Neural cell (in vitro differentiated cells): ENCODE data around the gene FILIP1. TPM values are rescaled to one million over a fixed set of nuclear protein-coding genes. Genes with fewer than 3 reads are reported as not detected.

Experiments used
- H2AFZ ChIP-seq: fragments of 200-600, 300-800 bp; sonication (generic), shearing (Covaris generic); 2 replicates; pipeline ENCODE4 v1.6.0; 2014; ENCODE audit warnings: low read depth, mild to moderate bottlenecking, antibody characterized with exemption, low read length, moderate library complexity
- H3F3A ChIP-seq: fragments of 200-600 bp; shearing (Covaris generic); 2 replicates; pipeline ENCODE4 v1.6.1; 2016; ENCODE audit warnings: mild to moderate bottlenecking, moderate library complexity, mixed read lengths, antibody characterized with exemption, low read length; ENCODE audit not compliant: insufficient read depth, poor library complexity, severe bottlenecking
- H3K27ac ChIP-seq: fragments of 200-600, 300-800 bp; sonication (generic), shearing (Covaris generic); 2 replicates; pipeline ENCODE4 v1.5.1; 2014; ENCODE audit warnings: mild to moderate bottlenecking, low read length, moderate library complexity
- H3K27me3 ChIP-seq: fragments of 300-800, 200-600 bp; sonication (generic), shearing (Covaris generic); 2 replicates; pipeline ENCODE4 v1.6.0; 2014; ENCODE audit warnings: mild to moderate bottlenecking, low read depth, low read length, moderate library complexity; ENCODE audit not compliant: insufficient read depth
- H3K36me3 ChIP-seq: fragments of 300-800, 200-600 bp; sonication (generic), shearing (Covaris generic); 2 replicates; pipeline ENCODE4 v1.5.1; 2014; ENCODE audit warnings: mild to moderate bottlenecking, antibody characterized with exemption, low read length, moderate library complexity; ENCODE audit not compliant: insufficient read depth
- H3K4me2 ChIP-seq: fragments of 300-800, 200-600 bp; sonication (generic), shearing (Covaris generic); 2 replicates; pipeline ENCODE4 v1.6.0; 2014; ENCODE audit warnings: mild to moderate bottlenecking, low read length
- H3K4me3 ChIP-seq: fragments of 300-800, 200-600 bp; sonication (generic), shearing (Covaris generic); 2 replicates; pipeline ENCODE4 v1.5.1; 2014; ENCODE audit warnings: mild to moderate bottlenecking, low read length, moderate library complexity
- H3K79me2 ChIP-seq: fragments of 200-600 bp; shearing (Covaris generic); replicated peaks from 2 replicates; pipeline ENCODE4 v1.6.0; 2014; ENCODE audit warnings: mild to moderate bottlenecking, low read length, moderate library complexity; ENCODE audit not compliant: insufficient read depth
- H3K9ac ChIP-seq: fragments of 300-800, 200-600 bp; sonication (generic), shearing (Covaris generic); 2 replicates; pipeline ENCODE4 v1.6.1; 2016; ENCODE audit warnings: mild to moderate bottlenecking, low read length, mixed read lengths
- H3K9me2 ChIP-seq: fragments of 200-600 bp; shearing (Covaris generic); 2 replicates; pipeline ENCODE4 v1.6.1; 2016; ENCODE audit warnings: mild to moderate bottlenecking, low read length, mixed read lengths; ENCODE audit not compliant: insufficient read depth
- H3K9me3 ChIP-seq: fragments of 200-600, 300-800 bp; sonication (generic), shearing (Covaris generic); 2 replicates; pipeline ENCODE4 v1.6.1; 2016; ENCODE audit warnings: mild to moderate bottlenecking, mixed run types, low read length, moderate library complexity, mixed read lengths
- H4K20me1 ChIP-seq: fragments of 200-600 bp; shearing (Covaris generic); 2 replicates; pipeline ENCODE4 v1.6.1; 2016; ENCODE audit warnings: mild to moderate bottlenecking, mixed run types; ENCODE audit not compliant: insufficient read depth
- EP300 ChIP-seq: fragments of 450-650 bp; conservative IDR thresholded peaks from 2 replicates; pipeline ENCODE4 v1.6.1; 2014; ENCODE audit warnings: antibody characterized with exemption, mild to moderate bottlenecking, moderate library complexity; ENCODE audit not compliant: poor library complexity, severe bottlenecking
- EZH2 ChIP-seq: fragments of 200-600, 300-800 bp; shearing (Covaris generic), sonication (generic); IDR thresholded peaks from 2 replicates; pipeline ENCODE4 v1.6.1; 2014; ENCODE audit warnings: antibody characterized with exemption, low read length, borderline replicate concordance, mild to moderate bottlenecking; ENCODE audit not compliant: insufficient read depth, poor library complexity, severe bottlenecking
- MXI1 ChIP-seq: fragments of 450-650 bp; conservative IDR thresholded peaks from 2 replicates; pipeline ENCODE4 v1.6.1; 2014; ENCODE audit warnings: antibody characterized with exemption, mild to moderate bottlenecking; ENCODE audit not compliant: poor library complexity, severe bottlenecking
- POLR2AphosphoS5 ChIP-seq: IDR thresholded peaks from 2 replicates; pipeline ENCODE4 v1.6.1; 2012
- RAD21 ChIP-seq: fragments of 450-650 bp; conservative IDR thresholded peaks from 2 replicates; pipeline ENCODE4 v1.6.1; 2014; ENCODE audit warnings: antibody characterized with exemption, mild to moderate bottlenecking, moderate library complexity
- SMC3 ChIP-seq: fragments of 450-650 bp; conservative IDR thresholded peaks from 2 replicates; pipeline ENCODE4 v1.6.1; 2014; ENCODE audit warnings: antibody characterized with exemption, mild to moderate bottlenecking, moderate library complexity; ENCODE audit not compliant: poor library complexity
- TAF1 ChIP-seq: IDR thresholded peaks from 2 replicates; pipeline ENCODE4 v1.6.1; 2012; ENCODE audit warnings: low read depth
- polyA plus RNA-seq: library from polyadenylated mRNA; depleted of rRNA; stranded (reverse); fragments of >200 nt; gene quantifications from 2 replicates; pipeline ENCODE4 v1.2.3, GENCODE V29; 2014
- TF ChIP-seq, protein P1 (sequence below): IDR thresholded peaks from 2 replicates; pipeline ENCODE4 v1.6.1; 2012; ENCODE audit warnings: borderline replicate concordance
- TF ChIP-seq, protein P2 (sequence below): fragments of 450-650 bp; IDR thresholded peaks from 2 replicates; pipeline ENCODE4 v1.5.1; 2014; ENCODE audit warnings: antibody characterized with exemption, mild to moderate bottlenecking, moderate library complexity; ENCODE audit not compliant: poor library complexity, severe bottlenecking

Gene FILIP1
- polyA plus RNA-seq, 1 donor from 2014 or later = 1.4 TPM

GRCh38 chr6:75488033-75488432 is 5.6 kb downstream of the FILIP1 start:
- Histone ChIP-seq H3K27ac (no peak overlapping the region), H4K20me1 (no peaks in the 10 kb centered on the region), H3K4me3 (no peak overlapping the region), H3K27me3 (no peaks in the 10 kb centered on the region), H2AFZ (no peak overlapping the region), H3K4me2 (no peak overlapping the region), H3K9me3 (no peaks in the 10 kb centered on the region), H3K9ac (no peak overlapping the region), H3K36me3 (no peaks in the 10 kb centered on the region), H3F3A (no peaks in the 10 kb centered on the region), H3K79me2 (no peaks in the 10 kb centered on the region), H3K9me2 (no peaks in the 10 kb centered on the region)
- TF ChIP-seq, protein P1, sequence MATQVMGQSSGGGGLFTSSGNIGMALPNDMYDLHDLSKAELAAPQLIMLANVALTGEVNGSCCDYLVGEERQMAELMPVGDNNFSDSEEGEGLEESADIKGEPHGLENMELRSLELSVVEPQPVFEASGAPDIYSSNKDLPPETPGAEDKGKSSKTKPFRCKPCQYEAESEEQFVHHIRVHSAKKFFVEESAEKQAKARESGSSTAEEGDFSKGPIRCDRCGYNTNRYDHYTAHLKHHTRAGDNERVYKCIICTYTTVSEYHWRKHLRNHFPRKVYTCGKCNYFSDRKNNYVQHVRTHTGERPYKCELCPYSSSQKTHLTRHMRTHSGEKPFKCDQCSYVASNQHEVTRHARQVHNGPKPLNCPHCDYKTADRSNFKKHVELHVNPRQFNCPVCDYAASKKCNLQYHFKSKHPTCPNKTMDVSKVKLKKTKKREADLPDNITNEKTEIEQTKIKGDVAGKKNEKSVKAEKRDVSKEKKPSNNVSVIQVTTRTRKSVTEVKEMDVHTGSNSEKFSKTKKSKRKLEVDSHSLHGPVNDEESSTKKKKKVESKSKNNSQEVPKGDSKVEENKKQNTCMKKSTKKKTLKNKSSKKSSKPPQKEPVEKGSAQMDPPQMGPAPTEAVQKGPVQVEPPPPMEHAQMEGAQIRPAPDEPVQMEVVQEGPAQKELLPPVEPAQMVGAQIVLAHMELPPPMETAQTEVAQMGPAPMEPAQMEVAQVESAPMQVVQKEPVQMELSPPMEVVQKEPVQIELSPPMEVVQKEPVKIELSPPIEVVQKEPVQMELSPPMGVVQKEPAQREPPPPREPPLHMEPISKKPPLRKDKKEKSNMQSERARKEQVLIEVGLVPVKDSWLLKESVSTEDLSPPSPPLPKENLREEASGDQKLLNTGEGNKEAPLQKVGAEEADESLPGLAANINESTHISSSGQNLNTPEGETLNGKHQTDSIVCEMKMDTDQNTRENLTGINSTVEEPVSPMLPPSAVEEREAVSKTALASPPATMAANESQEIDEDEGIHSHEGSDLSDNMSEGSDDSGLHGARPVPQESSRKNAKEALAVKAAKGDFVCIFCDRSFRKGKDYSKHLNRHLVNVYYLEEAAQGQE = no peak
- TF ChIP-seq MXI1 (no peak), RAD21 (no peak), EZH2 (no peak), SMC3 (no peak), EP300 (no peak), TAF1 (no peak), POLR2AphosphoS5 (no peak)
- TF ChIP-seq, protein P2, sequence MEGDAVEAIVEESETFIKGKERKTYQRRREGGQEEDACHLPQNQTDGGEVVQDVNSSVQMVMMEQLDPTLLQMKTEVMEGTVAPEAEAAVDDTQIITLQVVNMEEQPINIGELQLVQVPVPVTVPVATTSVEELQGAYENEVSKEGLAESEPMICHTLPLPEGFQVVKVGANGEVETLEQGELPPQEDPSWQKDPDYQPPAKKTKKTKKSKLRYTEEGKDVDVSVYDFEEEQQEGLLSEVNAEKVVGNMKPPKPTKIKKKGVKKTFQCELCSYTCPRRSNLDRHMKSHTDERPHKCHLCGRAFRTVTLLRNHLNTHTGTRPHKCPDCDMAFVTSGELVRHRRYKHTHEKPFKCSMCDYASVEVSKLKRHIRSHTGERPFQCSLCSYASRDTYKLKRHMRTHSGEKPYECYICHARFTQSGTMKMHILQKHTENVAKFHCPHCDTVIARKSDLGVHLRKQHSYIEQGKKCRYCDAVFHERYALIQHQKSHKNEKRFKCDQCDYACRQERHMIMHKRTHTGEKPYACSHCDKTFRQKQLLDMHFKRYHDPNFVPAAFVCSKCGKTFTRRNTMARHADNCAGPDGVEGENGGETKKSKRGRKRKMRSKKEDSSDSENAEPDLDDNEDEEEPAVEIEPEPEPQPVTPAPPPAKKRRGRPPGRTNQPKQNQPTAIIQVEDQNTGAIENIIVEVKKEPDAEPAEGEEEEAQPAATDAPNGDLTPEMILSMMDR = no peak

DNA sequence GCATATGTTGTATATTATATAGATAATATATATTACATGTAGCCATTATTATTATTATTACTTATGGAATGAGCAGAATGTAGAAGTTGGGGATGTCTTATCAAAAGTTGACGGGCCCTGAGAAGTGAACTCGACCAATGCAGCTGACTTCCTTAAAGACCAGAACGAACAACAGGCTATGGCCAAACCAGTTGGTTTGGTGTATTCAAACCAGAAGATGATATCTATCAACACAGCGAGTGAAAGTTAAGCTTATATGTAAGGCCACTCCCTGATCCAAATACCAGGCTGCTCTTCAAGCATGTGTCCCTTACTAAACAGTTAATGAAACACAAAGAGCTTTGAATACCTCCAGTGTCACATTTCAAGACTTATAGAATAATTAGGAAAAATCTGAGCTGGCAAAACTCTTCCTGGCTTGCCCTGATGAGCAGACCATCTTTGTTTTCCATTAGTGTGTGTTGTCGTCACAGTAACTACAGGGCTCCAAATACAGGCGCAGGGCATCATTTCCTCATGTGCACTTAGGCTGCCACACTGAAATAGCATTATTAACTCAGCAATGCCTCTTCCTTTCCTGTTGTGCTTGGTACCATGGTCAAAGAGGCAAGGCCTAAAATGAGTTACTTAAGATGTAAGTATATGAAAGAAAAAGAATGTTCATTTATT is 6.6 kb downstream of the FILIP1 start:
- Histone ChIP-seq H3K36me3 (no peaks in the 10 kb centered on the region), H2AFZ (no peak overlapping the region), H3K9me2 (no peaks in the 10 kb centered on the region), H3K79me2 (no peaks in the 10 kb centered on the region), H3F3A (no peaks in the 10 kb centered on the region), H3K4me2 (no peak overlapping the region), H3K27me3 (no peaks in the 10 kb centered on the region), H3K27ac (no peak overlapping the region), H3K4me3 (no peak overlapping the region), H3K9ac (no peak overlapping the region), H4K20me1 (no peaks in the 10 kb centered on the region), H3K9me3 (no peaks in the 10 kb centered on the region)
- TF ChIP-seq EZH2 (no peak), POLR2AphosphoS5 (no peak), EP300 (no peak), MXI1 (no peak), TAF1 (no peak), RAD21 (no peak), SMC3 (no peak)
- TF ChIP-seq, protein P1 = no peak
- TF ChIP-seq, protein P2 = no peak
